G401 (cell line): Measurements from ENCODE around the gene AXIN2. TPM values are rescaled to one million over a fixed set of nuclear protein-coding genes. Genes with fewer than 3 reads are reported as not detected.
"Not testable (repeated sequence)": the region's sequence is repeated elsewhere in the genome, so short reads cannot be mapped to it uniquely, and the experiment has no call there.

ENCODE experiments used
- DNase-seq: peaks from one replicate; pipeline ENCODE4 v3.0.0-alpha.2; 2015; ENCODE audit warnings: low spot score
- in situ Hi-C: cut with HindIII; loops from 2 replicates; pipeline ENCODE4 v1.10.0; 2016; ENCODE audit warnings: low sequenced_read_pairs, mixed read lengths
- total RNA-seq: library from RNA; depleted of rRNA; stranded (reverse); fragments of >200 nt; shearing (Covaris generic); gene quantifications from 2 replicates; pipeline ENCODE4 v1.2.3, GENCODE V29; 2014

The AXIN2 gene
- total RNA-seq, 1 experiment from 2014 or later: 6.3 TPM

DNA sequence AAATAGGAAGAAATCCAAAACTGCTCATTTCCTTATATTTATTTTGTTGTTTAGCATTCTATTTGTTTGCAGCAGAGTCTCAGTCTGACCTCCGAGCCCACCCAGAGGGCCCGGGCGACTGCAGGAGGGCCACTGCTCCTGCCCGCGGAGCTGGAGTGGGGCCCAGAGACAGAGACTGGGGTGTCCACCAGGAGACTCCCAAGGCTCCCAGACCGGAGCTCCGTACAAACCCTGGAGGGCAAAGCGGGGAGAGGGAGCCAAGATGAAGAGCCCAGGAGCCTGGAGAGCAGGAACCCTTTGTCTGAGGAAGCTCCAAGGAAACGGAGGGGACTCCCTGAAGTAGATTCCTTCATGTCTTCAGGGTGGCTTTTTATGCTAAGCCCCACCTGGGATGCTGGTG lies 57.9 kb downstream of the AXIN2 start:
- no peak for DNase-seq
- in situ Hi-C loops: no loop called here

DNA sequence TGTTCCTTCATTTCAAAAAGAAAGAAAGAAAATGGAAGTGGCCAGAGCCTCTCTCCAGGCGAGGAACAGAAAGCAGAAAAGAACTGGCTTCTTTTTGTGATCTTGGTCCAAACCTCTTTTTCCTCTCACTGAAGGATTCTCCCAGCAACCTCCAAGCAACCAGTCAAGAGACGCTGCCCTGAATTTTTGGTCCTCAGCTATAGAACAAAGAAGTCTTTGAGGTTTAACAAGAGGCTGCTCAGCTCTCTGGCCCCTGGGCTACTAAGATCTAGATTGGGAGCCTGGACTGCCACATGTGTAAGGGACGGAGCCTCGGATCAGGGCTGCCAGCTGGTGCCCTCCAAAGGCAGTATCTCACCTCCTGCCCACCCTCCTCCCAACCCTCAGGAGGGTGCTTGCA lies 62.6 kb downstream of the AXIN2 start:
- peak; percentile 34 for DNase-seq
- in situ Hi-C loops: no loop called here

DNA sequence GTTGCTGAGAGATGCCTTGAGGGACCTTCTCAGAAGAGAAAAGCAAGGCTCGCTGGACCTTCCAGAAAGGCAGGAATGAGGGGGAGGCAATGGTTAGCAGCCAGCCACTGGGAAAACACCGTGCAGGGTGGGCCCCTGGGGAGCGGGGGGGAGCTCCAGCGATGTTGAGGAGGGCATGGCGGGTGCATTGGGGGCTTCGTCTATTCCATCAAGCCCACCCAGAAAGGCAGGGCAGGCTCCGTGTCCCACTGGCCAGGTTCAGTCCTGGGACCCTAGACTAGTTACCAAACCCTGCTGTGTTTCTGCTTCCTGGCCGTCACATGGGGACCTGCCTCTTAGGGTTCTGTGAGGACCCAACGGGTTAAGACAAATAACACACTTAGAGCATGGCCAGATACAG lies 64.6 kb downstream of the AXIN2 start:
- no peak for DNase-seq
- in situ Hi-C loops: no loop called here

DNA sequence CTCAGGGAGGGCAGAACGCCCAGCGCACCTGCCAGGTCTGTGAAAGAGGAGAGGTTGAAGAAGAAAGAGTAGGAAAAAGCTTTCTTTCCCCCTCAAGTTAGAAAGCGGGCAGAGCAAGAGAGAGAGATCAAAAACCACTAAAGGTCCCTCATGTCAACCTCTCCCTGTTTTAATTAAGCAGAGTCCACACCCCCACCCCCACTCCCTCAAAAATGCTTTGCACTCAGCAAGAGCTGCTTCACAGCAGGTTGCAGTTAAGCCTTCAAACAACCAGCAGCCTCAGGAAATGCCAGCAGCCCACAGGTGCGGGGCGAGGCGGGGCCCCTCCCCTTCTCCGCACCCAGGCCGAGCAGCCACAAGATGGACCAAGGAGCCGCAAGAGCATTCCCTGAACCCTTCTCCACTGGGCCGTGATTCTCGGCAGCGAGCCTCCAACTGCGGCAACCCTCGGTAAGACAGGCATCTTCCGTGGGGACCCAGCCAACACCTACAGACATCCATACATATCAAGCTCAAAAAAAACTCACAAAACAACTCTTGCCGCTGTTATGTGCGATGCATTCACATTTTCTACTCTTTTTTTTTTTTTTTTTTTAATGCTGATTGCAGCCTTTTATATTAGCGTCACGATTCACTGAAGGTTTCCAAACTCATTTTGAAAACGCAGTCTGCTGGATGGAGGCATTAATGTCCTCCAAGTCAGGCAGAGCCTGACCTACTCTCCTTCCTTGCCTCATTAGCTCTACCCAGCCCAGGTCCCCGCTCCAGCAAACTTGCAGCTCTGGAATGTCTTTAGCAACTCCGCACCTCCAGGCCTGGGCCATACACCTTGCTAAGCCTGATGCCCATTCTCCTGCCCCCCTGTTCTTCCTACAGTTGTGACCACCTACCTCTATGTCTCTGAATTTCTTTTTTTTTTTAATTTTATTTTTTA lies 66.1 kb downstream of the AXIN2 start:
- DNase-seq: no peak
- in situ Hi-C loops: no loop called here

DNA sequence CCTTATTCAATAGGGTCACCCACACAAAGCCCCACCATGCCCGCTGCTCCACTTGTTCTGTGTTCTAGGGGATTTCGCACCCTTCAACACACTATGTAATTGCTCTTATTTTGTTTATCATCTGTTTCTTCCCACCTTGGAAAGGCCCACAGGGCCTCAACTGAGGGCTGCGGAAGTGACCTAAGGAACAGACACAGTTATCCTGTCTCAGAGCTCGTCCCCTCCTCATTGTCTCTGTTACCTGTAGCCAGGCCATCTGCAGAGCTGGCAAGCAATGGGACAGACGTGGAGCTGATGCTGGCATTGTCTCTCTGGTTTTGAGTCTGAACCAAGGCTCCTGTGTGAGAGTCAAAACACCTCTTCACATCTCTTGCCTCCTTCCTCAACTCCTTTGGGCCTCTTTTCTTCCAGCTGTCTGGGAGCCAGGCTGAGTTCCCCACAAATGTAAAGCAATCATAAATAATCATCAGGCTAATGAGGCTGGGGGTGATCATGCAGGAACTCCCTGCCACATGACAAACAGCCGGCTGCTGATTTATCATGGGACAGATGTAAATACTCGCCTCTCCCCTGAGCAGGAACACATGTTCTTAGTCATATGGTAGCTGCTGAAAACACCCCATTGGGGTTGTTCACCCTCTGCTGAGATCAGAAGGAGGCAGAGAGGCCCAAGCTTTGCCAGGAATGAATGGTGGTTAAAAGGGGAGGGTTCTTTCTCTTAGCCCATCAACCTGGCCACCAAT lies 71.9 kb downstream of the AXIN2 start:
- DNase-seq: no peak
- in situ Hi-C loops: no loop called here

DNA sequence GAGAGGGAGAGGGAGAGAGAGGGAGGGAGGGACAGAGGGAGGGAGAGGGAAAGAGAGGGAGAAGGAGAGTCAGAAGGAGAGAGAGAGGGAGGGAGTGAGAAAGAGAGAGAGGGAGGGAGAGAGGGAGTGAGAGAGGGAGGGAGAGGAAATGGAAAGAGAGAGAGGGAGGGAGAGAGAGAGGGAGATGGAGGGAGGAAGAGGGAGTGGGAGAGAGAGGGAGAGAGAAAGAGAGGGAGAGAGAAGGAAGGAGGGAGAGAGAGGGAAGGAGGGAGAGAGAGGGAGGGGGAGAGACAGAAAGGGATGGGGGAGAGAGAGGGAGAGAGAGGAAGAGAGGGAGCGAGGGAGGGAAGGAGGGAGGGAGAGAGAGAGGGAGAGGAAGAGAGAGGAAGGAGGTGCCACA lies 72.8 kb downstream of the AXIN2 start:
- in situ Hi-C loops: no loop called here
- no peak for DNase-seq

DNA sequence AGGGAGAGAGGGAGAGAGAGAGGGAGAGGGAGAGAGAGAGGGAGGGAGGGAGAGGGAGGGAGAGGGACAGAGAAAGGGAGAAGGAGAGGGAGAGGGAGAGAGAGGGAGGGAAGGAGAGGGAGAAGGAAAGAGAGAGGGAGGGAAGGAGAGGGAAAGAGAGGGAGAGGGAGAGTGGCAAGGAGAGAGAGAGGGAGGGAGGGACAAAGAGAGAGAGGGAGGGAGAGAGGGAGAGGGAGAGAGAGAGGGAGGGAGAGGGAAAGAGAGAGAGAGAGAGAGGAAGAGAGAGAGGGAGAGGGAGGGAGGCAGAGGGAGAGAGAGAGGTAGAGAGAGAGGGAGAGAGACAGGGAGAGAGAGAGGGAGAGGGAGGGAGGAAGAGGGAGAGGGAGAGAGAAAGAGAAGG lies 73.5 kb downstream of the AXIN2 start:
- no peak for DNase-seq
- in situ Hi-C loops: no loop called here

DNA sequence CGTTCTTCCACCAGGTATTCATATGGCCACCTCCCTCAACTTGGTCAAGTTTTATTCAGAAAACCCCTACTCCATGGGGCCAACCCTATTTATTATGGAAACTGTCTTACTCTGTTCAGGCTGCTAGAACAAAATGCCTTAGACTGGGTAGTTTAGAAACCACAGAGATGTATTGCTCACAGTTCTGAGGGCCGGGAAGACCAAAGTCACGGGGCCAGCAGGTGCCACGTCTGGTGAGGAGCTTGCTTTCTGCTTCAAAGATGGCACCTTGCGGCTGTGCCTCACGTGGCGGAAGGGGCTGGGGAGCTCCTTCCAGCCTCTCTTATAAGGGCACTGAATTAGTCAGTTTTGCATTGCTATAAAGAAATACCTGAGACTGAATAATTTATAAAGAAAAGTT lies 74.3 kb downstream of the AXIN2 start:
- no peak for DNase-seq
- in situ Hi-C loops: no loop called here

DNA sequence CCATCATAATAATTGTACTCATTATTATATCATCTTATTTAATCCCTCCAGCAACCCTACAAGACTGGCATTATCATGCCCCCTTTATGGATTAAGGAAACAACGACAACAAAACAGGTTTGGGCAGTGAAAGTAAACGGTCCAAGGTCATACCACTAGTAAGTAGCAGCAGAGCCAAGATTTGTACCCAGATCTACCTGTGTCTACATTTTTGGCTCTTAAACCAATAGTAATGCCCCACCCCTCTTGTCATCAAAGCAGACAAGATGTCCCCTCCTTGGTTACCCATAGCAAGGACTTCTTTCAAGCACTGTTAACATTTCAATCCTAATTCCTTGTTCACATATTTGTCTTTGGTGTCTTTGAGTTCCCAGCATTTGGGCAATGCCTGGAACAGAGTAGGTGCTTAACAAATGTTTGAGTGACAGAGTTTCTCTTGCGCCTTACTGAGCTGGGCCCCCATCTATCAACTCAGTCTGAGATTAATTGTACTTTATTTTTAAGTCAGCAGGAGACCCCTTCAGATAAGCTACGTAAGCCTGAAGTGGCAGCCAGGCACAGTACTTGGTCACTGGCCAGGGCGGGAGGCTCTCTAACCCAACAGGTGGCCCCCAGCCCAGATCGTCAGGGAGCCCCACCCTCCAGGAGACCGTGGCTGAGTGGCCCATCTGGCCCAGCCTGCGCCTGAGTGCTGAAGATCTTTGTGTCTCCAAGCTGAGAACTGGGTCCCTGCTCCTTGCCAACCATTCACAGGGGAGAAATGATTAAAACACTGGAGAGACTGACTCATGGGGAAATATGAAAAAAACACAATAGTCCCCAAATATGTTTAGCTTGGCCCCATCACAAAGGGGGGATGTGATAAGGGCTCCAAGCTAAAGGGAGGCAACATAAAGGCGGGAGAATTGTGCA lies 75.8 kb downstream of the AXIN2 start:
- in situ Hi-C loops: no loop called here
- DNase-seq: no peak

DNA sequence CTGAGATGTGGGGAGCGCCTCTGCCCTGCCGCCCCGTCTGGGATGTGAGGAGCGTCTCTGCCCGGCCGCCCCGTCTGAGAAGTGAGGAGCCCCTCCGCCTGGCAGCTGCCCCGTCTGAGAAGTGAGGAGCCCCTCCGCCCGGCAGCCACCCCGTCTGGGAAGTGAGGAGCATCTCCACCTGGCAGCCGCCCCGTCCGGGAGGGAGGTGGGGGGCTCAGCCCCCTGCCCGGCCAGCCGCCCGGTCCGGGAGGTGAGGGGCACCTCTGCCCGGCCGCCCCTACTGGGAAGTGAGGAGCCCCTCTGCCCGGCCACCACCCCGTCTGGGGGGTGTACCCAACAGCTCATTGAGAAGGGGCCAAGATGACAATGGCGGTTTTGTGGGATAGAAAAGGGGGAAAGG lies 77.0 kb downstream of the AXIN2 start:
- DNase-seq, in situ Hi-C loops: not testable (repeated sequence)

DNA sequence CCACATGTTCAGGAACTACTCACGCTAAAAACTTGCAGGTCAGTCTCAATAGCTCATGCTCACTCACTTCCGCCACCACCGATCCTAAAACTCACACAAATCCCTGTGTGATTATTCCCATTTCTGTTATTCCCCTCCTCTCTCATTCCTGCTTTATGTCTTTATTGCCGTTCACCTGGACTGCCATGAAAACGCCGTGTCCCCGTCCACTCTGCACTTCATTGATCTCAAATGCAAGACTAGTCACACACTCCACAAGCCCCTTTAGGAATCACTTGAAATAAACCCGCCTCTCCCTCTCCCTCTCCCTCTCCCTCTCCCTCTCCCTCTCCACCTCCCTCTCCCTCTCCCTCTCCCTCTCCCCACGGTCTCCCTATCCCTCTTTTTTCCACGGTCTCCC lies 78.0 kb downstream of the AXIN2 start:
- DNase-seq: no peak
- in situ Hi-C loops: no loop called here

DNA sequence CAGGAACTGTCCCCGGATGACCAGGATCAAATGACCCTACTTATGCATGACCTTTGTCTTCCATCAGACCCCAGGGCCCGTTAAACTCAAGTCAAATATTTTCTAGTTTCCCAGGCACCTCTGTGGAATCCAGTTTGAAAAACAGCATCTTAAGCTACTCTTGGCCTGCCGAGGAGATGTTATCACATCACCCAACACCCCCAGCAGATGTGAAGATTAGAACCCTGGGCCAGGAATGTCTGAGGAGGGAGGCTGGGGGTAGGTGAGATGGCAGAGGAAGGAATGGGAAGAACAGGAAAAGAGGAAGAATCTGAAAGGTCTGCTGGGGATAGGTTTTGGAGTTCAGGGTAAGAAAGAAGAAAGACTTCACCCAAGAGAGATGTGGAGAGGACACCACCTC lies 79.2 kb downstream of the AXIN2 start:
- in situ Hi-C loops: no loop called here
- DNase-seq: no peak

DNA sequence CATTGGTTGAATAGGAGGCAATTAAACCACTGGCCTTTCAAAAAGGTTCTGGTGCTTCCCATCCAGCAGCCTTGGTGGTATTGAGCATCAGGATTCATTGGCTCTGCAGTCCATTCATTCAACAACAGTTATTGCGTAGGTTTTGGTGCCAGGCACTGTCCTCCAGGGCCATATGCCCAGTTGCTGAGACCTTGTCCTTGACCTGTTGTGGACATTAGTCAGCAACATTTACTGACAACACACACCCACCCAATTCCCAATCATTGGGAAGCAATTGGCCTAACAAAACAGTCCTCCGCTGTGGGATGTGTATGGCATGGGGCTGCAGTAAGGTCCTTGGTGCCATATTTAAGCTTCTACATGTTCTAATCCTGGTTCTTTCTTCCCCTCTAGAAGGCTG lies 82.2 kb downstream of the AXIN2 start:
- in situ Hi-C loops: no loop called here
- DNase-seq: no peak
